ENCODE measurements around the gene NLRC5.

GRCh38 chr16:56984639-56985038 lies 4.7 kb upstream of the NLRC5 start:
- TF ChIP-seq GATA2 (IDR thresholded peaks at IDR 0.05; ENCODE audit: low read depth, low read length) (no peak), GATA3 (IDR thresholded peaks at IDR 0.05; ENCODE audit: low read depth, low read length) (no peak)

Data from SH-SY5Y (cell line).